Effector memory CD8-positive, alpha-beta T cell (primary cell): Measurements from ENCODE around the gene THSD4.
"Not testable (repeated sequence)": the region's sequence is repeated elsewhere in the genome, so short reads cannot be mapped to it uniquely, and the experiment has no call there.

Experiments used
- ATAC-seq: fragments of 150-1000 bp; cut with Tn5 transposase; replicated peaks from 2 replicates; pipeline ENCODE4 v1.10.0; 2021; ENCODE audit warnings: mild to moderate bottlenecking, moderate library complexity
- DNase-seq, 3 experiments: peaks; one replicate each; pipeline ENCODE4 v3.0.0; 2021
- H3K27ac Mint-ChIP-seq, 2 donors: one replicate each; pipeline ENCODE4 v1.8.0; 2022; ENCODE audit warnings: mild to moderate bottlenecking in 2 of 2, mixed read lengths in 2 of 2, moderate library complexity in 2 of 2
- H3K27me3 Mint-ChIP-seq, 2 donors: one replicate each; pipeline ENCODE4 v1.8.0; 2022; ENCODE audit warnings: mixed read lengths in 2 of 2
- H3K36me3 Mint-ChIP-seq: one replicate; pipeline ENCODE4 v1.8.0; 2022; ENCODE audit warnings: mild to moderate bottlenecking, moderate library complexity, mixed read lengths; ENCODE audit not compliant: insufficient read depth
- H3K4me1 Mint-ChIP-seq, 2 donors: one replicate each; pipeline ENCODE4 v1.8.0; 2022; ENCODE audit warnings: low read depth in 2 of 2, mixed read lengths in 2 of 2
- H3K4me3 Mint-ChIP-seq, 2 donors: one replicate each; pipeline ENCODE4 v1.8.0; 2022; ENCODE audit warnings: mild to moderate bottlenecking in 2 of 2, mixed read lengths in 2 of 2, moderate library complexity in 2 of 2
- H3K9me3 Mint-ChIP-seq, 2 donors: one replicate each; pipeline ENCODE4 v1.8.0; 2022; ENCODE audit warnings: mixed read lengths in 2 of 2

The THSD4 gene

DNA sequence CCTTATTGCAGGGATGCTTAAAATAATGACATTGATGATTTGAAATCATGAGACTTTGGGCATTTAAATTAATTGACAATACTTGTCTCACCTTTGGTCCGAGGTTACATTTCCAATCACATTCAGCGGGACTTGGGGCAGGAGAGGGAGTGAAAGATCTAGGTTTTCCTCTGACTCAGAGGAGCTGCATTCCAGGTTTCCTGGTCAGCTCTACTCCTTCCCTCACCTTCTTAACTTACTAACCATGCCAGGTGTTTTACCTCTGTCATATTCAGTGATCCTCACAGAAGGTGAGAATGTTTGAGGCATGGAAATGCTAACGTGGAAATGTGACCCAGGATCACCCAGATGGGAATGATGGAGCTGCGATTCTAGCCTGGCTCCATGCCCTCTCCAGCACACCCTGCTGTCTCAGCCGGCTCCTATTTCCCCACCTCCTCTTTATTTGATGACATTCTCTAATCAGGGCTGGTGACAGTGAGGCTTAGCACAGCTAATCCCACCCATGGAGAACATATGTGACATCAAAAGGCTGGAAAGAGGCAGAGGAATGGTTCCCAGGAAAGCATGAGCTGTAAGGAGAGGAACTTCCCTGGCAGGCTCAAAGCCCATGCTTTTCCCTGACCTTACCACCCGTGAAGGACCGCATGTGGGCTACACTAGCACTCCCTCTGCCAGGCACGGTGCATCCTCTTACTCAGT is 38.7 kb downstream of the THSD4 start:
- H3K9me3 Mint-ChIP-seq = no peaks in the 10 kb centered on the region
- peaks cover 18 to 23% of the 10 kb centered on the region in 2 donors for H3K27me3 Mint-ChIP-seq
- H3K4me1 Mint-ChIP-seq = no peaks in the 10 kb centered on the region
- ATAC-seq (no peak), DNase-seq (no peak)
- H3K4me3 Mint-ChIP-seq = no peak overlapping the region
- no peaks in the 10 kb centered on the region for H3K36me3 Mint-ChIP-seq
- H3K27ac Mint-ChIP-seq = no peak overlapping the region

DNA sequence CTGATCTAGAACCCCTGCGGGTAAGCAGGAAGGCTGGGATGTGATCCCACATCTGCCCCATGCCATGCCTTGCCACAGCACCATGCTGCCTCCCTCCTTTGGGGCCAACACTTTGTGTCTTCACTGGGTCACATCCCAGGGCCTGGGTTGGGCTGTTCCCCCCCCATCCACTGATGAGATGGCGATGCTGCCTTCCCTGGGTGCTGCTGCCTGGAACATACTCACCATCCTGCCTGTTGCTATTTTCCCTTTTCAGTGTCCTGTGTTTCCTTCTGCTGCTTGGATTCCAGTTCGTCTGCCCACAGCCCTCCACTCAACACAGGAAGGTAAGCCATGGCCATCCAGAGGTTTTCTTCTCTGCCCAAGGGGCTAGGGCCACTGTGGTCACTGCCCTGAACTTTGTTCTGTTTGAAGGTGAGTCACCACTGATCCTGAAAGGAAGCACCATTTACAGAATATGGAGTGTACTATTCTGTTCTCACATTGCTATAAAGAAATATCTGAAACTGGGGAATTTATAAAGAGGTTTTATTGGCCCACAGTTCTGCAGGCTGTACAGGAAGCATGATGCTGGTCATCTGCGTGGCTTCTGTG is 39.4 kb downstream of the THSD4 start:
- no peak for ATAC-seq
- peaks cover 21 to 25% of the 10 kb centered on the region in 2 donors for H3K27me3 Mint-ChIP-seq
- no peak for DNase-seq
- H3K9me3 Mint-ChIP-seq = no peaks in the 10 kb centered on the region
- no peaks in the 10 kb centered on the region for H3K36me3 Mint-ChIP-seq
- H3K4me3 Mint-ChIP-seq = no peak overlapping the region
- no peaks in the 10 kb centered on the region for H3K4me1 Mint-ChIP-seq
- H3K27ac Mint-ChIP-seq = no peak overlapping the region

DNA sequence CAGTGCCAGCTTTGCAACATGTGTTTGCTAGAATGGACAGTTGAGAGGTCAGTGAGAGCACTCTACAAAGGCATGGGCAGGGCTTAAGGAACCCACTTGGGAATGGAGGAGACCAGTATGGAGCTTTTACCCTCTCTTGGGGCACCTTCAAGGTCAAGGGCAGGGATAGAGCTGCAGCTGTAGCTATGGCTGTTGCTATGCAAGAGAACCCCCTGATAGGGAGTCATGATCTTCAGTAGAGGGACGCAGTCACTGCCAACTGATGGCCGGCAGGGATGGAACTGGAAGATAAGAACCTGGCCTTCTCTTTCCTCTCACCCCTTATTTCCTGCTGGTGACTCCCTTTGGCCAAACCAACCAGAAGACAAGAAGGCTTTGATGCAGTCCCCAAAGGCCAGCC is 40.3 kb downstream of the THSD4 start:
- no peak for DNase-seq
- H3K36me3 Mint-ChIP-seq = no peaks in the 10 kb centered on the region
- no peaks in the 10 kb centered on the region for H3K9me3 Mint-ChIP-seq
- no peak overlapping the region for H3K4me3 Mint-ChIP-seq
- H3K27ac Mint-ChIP-seq = no peak overlapping the region
- H3K27me3 Mint-ChIP-seq = peaks cover 14 to 25% of the 10 kb centered on the region in 2 donors
- no peaks in the 10 kb centered on the region for H3K4me1 Mint-ChIP-seq
- ATAC-seq = no peak

DNA sequence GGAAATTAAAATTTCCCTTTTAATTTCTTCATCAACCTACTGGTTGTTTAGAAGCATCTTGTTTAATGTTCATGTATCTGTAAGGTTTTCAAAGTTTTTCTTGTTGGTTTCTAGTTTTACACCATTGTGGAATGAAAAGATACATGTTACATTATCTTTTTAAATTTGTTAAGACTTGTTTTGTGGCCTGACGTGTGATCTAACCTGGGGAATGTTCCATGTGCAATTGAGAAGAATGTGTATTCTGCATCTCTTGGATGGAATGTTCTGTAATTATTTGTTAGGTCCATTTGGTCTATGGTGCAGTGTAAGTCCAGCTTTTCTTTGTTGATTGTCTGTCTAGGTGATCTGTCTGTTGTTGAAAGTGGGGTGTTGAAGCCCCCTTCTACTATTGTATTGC is 45.7 kb downstream of the THSD4 start:
- DNase-seq (no peak), ATAC-seq (no peak)
- H3K9me3 Mint-ChIP-seq = peaks cover 4 to 9% of the 10 kb centered on the region in 2 donors
- H3K27me3 Mint-ChIP-seq = peaks cover 30 to 40% of the 10 kb centered on the region in 2 donors
- H3K4me1 Mint-ChIP-seq = no peaks in the 10 kb centered on the region
- no peak overlapping the region for H3K4me3 Mint-ChIP-seq
- no peaks in the 10 kb centered on the region for H3K36me3 Mint-ChIP-seq
- H3K27ac Mint-ChIP-seq = no peak overlapping the region

DNA sequence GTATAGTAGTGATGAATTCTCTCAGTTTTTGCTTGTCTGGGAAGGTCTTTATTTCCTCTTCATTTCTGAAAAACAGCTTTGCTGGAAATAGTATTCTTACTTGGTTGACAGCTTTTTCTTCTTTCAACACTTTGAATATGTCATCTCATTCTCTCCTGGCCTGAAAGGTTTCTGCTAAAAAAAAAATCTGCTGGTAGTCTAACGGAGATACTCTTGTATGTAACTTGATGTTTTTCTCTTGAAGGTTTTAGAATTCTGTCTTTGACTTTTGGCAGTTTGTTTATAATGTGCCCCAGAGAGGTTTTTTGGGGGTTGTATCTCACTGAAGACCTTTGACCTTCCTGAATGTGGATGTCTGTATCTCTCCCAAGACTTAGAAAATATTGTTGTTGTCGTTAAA is 47.0 kb downstream of the THSD4 start:
- Mint-ChIP-seq H3K27ac (no peak overlapping the region), H3K9me3 (peaks cover 4 to 9% of the 10 kb centered on the region in 2 donors), H3K4me1 (no peaks in the 10 kb centered on the region), H3K27me3 (peaks cover 43 to 48% of the 10 kb centered on the region in 2 donors), H3K4me3 (no peak overlapping the region), H3K36me3 (no peaks in the 10 kb centered on the region)
- DNase-seq (no peak), ATAC-seq (no peak)

DNA sequence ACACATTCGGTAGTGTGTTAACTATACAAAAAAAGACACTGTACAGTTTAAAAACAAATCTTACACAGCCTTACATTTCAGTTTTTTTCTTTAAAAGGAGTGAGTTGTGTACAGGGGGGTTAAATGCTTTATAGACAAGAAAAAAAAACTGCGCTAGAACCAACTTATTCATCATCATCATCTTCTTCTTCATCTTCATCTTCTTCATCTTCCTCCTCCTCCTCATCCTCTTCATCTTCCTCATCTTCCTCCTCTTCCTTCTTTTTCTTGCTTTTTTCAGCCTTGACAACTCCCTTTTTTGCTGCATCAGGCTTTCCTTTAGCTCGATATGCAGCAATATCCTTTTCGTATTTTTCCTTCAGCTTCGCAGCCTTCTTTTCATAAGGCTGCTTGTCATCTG is 49.3 kb downstream of the THSD4 start:
- peaks cover 53 to 63% of the 10 kb centered on the region in 2 donors for H3K27me3 Mint-ChIP-seq
- H3K36me3 Mint-ChIP-seq, H3K27ac Mint-ChIP-seq, ATAC-seq, H3K4me1 Mint-ChIP-seq, DNase-seq, H3K4me3 Mint-ChIP-seq, H3K9me3 Mint-ChIP-seq: not testable (repeated sequence)

DNA sequence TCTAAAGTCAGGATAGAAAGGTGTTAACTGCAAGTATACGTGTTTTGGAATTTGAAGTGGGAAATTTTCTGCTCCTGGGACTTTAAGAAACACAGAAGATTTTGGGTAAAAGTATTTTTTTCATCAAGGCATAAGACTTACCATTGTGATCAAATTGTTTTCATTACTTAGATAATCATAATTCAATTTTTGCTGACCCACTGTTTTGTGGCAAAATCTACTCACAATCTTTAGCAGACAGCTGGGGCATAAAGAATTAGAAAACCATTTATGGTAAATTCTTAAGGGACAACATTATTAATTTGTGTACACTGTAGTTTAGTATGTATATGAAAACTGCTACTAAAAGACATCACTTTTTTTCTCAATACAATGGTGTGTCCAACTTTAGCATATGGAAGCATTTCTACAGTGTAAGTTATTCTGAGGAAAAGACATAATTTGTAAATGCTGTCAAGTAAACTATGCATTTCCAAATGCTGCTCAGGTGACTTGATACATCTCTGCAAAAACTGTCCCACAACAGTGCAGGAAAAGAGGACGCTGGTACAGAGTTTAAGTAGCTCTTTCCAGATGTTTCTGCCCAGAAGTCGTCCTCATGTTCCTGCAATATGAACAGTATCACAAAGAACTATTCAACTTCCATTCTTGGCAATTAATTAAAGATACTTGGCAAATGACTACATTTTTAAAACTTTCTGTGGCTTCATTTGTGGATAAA is 52.3 kb downstream of the THSD4 start:
- peaks cover 3 to 9% of the 10 kb centered on the region in 2 donors for H3K9me3 Mint-ChIP-seq
- H3K27ac Mint-ChIP-seq = no peak overlapping the region
- ATAC-seq (no peak), DNase-seq (no peak)
- no peaks in the 10 kb centered on the region for H3K36me3 Mint-ChIP-seq
- no peak overlapping the region for H3K4me3 Mint-ChIP-seq
- peaks cover 43 to 55% of the 10 kb centered on the region in 2 donors for H3K27me3 Mint-ChIP-seq
- no peaks in the 10 kb centered on the region for H3K4me1 Mint-ChIP-seq

DNA sequence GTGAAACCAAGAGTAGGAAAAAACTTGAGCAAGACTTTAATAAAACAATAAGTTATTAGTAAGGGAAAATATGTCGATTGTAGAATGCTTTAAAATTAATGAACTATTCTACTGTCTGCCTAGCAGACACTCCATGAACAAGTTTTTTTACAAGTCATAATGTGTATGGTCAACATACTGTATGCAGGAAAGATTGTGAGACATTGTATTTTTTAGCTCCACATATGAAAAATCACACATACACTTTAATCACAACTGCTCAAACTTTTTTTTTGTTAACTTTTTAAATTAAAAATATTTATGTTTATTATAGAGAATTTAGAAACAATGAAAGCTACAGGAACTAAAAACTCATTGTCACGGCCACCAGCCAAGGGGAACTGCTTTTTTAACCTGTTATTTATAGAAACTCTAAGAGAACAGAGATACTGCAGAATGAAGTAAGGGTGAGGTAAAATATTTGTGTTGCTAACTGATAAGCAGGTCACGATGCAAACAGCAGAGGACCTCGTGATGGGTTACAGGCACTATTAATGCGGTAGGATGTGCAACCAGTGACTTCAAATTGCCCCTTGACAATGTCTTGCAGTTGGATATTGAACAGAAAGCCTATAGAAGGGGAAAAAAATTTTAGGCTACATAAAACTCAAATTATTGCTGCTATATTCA is 53.0 kb downstream of the THSD4 start:
- H3K27ac Mint-ChIP-seq = no peak overlapping the region
- H3K27me3 Mint-ChIP-seq = peaks cover 38 to 55% of the 10 kb centered on the region in 2 donors
- no peaks in the 10 kb centered on the region for H3K4me1 Mint-ChIP-seq
- no peak overlapping the region for H3K4me3 Mint-ChIP-seq
- ATAC-seq (no peak), DNase-seq (no peak)
- H3K9me3 Mint-ChIP-seq = peaks cover 0 to 12% of the 10 kb centered on the region in 2 donors
- no peaks in the 10 kb centered on the region for H3K36me3 Mint-ChIP-seq

DNA sequence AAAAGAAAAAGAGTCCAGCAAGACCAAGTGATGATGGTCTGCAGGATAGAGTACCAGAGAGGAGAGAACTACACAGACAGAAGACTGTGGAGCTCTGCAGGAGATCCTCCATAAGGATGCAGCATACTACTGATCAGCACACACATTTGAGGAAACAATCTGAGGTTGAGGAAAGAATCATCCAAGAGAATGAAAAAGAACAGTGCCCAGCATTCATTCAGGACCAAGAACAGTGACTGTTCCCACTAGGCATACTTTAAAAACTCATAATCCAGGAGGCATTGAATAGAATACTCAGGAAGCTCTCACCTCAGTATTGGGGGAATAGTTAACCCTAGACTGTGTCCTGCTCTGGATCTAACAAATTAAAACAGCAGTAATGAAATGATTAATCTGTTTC is 54.9 kb downstream of the THSD4 start:
- Mint-ChIP-seq H3K9me3 (peaks cover 3 to 19% of the 10 kb centered on the region in 2 donors), H3K27ac (no peak overlapping the region), H3K4me3 (no peak overlapping the region), H3K27me3 (peaks cover 40 to 59% of the 10 kb centered on the region in 2 donors), H3K36me3 (peaks cover 3% of the 10 kb centered on the region), H3K4me1 (no peaks in the 10 kb centered on the region)
- ATAC-seq (no peak), DNase-seq (no peak)

DNA sequence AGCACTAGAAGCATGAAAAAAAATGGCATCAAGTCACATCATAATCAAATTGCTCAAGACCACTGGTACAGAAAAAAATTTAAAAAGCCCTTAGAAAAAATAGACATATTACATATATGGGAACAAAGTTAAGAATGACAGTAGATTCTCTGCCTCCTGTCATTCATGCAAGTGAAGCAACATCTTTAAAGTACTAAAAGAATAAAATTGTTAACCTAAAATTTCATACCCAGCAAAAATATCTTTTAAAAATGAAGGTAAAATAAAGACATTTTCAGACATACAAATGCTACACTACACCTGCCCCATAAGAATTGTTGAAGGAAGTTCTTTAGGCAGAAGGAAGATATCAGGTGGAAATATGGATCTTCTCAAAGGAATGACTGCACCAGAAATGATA is 55.9 kb downstream of the THSD4 start:
- no peak overlapping the region for H3K27ac Mint-ChIP-seq

DNA sequence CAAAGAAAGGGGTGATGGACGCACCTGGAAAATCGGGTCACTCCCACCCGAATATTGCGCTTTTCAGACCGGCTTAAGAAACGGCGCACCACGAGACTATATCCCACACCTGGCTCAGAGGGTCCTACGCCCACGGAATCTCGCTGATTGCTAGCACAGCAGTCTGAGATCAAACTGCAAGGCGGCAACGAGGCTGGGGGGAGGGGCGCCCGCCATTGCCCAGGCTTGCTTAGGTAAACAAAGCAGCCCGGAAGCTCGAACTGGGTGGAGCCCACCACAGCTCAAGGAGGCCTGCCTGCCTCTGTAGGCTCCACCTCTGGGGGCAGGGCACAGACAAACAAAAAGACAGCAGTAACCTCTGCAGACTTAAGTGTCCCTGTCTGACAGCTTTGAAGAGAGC is 59.1 kb downstream of the THSD4 start:
- H3K27ac Mint-ChIP-seq, H3K4me1 Mint-ChIP-seq, DNase-seq, ATAC-seq, H3K4me3 Mint-ChIP-seq, H3K36me3 Mint-ChIP-seq: not testable (repeated sequence)
- Mint-ChIP-seq H3K27me3 (peaks cover 12 to 20% of the 10 kb centered on the region in 2 donors), H3K9me3 (peaks cover 3 to 11% of the 10 kb centered on the region in 2 donors)

More for the DNA sequence above, 55.9 kb downstream of the THSD4 start:
- no peak overlapping the region for H3K4me3 Mint-ChIP-seq
- ATAC-seq (no peak), DNase-seq (no peak)
- H3K36me3 Mint-ChIP-seq = peaks cover 3% of the 10 kb centered on the region
- H3K27me3 Mint-ChIP-seq = peaks cover 30 to 49% of the 10 kb centered on the region in 2 donors
- H3K9me3 Mint-ChIP-seq = peaks cover 3 to 11% of the 10 kb centered on the region in 2 donors
- H3K4me1 Mint-ChIP-seq = no peaks in the 10 kb centered on the region

DNA sequence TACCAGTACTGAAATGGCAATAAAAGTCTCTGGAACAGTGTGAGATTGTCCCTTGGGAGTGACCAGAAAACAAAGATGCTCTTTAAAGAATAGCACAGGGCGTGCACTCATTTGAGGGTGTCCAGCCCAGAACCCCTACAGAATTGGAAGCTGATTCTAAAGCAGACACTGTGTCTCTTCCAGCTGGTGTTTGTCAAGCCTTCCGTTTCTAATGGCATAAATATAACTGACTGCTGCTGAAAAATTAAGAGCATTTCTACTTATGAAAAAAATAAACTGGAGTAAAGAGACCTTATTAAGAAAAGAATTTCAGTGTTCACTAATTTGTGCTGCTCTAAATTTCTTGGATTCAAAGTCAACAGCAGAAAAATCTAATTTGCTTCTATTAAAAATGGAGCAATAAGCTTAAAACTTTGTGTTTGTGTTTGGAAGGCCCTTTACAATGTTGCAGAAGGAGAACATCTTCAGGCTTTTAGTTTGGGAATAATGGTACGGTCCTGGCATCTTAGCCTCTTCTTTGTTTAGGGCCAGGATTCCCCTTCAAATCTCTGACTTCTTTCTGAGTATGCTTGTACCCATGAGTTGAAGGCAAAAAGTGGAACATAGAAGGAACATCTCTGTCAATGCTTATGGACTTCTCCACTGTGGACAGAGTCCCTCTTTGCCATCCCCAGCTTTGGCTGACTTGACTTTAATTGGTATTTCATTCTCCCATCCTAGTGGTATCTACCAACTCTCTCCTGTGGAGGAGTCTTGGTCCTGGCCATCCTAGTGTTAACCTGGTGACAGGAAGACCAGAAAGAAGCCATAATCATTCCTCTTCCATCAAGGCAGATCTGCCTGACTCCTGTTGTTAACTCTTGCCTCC is 65.9 kb downstream of the THSD4 start:
- ATAC-seq = no peak
- Mint-ChIP-seq H3K4me1 (peaks cover 0 to 3% of the 10 kb centered on the region in 2 donors), H3K27ac (no peak overlapping the region), H3K36me3 (no peaks in the 10 kb centered on the region), H3K27me3 (peaks cover 18 to 19% of the 10 kb centered on the region in 2 donors), H3K9me3 (no peaks in the 10 kb centered on the region), H3K4me3 (no peak overlapping the region)
- DNase-seq = no peak

DNA sequence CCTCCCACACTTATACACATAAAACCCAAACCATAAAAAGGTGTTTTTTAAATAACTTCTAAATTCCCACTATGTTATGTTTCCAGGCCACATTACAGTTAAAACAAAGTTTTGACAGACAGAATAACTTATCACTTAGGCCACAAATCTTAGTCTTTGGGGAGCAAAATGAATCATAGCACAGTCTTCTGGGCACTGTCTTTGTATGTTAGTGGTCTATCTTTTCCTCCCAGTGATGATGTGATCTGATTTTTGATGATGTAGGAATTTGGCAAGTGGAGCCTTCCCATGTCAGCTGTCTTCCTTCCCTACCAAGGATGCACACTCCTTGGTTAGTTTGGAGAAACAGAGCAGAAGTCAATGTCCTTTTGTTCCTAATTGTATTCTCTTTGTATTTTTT is 67.3 kb downstream of the THSD4 start:
- ATAC-seq (no peak), DNase-seq (no peak)
- H3K27ac Mint-ChIP-seq = no peak overlapping the region
- no peak overlapping the region for H3K4me3 Mint-ChIP-seq
- H3K36me3 Mint-ChIP-seq = no peaks in the 10 kb centered on the region
- H3K4me1 Mint-ChIP-seq = peaks cover 0 to 3% of the 10 kb centered on the region in 2 donors
- H3K27me3 Mint-ChIP-seq = peaks cover 18 to 21% of the 10 kb centered on the region in 2 donors
- no peaks in the 10 kb centered on the region for H3K9me3 Mint-ChIP-seq
